Nephron (organoid): ENCODE data around the gene ACBD7.
A peak's percentile ranks its signal among the peaks of the same experiment; 100 is the strongest.

Experiments
- H3K27ac Mint-ChIP-seq, 3 experiments: 2 replicates each; pipeline ENCODE4 v1.8.0; 2020; ENCODE audit warnings: mixed read lengths in 3 of 3, mild to moderate bottlenecking in 2 of 3, moderate library complexity in 1 of 3
- H3K27me3 Mint-ChIP-seq: 2 replicates; pipeline ENCODE4 v1.8.0; 2021; ENCODE audit warnings: low read depth, mild to moderate bottlenecking, moderate library complexity, mixed read lengths
- H3K36me3 Mint-ChIP-seq: 2 replicates; pipeline ENCODE4 v1.8.0; 2020; ENCODE audit warnings: low read depth, mixed read lengths
- H3K4me1 Mint-ChIP-seq: 2 replicates; pipeline ENCODE4 v1.8.0; 2020; ENCODE audit warnings: mixed read lengths
- H3K4me3 Mint-ChIP-seq, 3 experiments: 2 replicates each; pipeline ENCODE4 v1.8.0; 2020; ENCODE audit warnings: mild to moderate bottlenecking in 3 of 3, mixed read lengths in 3 of 3, moderate library complexity in 2 of 3
- H3K9me3 Mint-ChIP-seq: 2 replicates; pipeline ENCODE4 v1.8.0; 2020; ENCODE audit warnings: mixed read lengths
- TF ChIP-seq, protein P1 (sequence below), 3 experiments: fragments of 200-600 bp; sonication (generic); IDR thresholded peaks; one replicate each; pipeline ENCODE4 v1.5.0; 2021; ENCODE audit warnings: antibody characterized with exemption in 3 of 3; ENCODE audit not compliant: unreplicated experiment in 3 of 3

The ACBD7 gene

DNA sequence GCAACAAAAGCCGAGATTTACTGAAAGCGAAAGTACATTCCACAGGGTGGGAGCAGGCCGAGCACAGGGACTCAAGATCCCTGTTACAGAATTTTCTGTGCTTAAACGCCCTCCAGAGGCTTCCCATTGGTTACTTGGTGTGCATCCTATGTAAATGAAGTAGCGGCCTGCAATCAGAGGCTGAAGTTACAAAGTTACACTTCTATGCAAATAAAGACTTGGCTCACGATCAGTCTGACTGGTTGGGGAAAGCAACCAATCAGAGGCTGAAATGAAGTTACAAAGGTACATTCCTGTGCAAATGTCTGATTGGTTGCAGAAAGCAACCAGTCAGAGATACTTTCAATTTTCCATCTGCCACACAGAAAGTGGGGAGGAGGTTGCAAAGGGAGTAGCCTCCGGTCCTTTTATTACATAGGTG lies 4.1 kb downstream of the ACBD7 start:
- Mint-ChIP-seq H3K27me3 (no peaks in the 10 kb centered on the region), H3K4me1 (peaks cover 16% of the 10 kb centered on the region), H3K27ac (peak overlapping the region; percentile 27 to 92 (median 91)), H3K36me3 (no peaks in the 10 kb centered on the region), H3K9me3 (no peaks in the 10 kb centered on the region), H3K4me3 (peak overlapping the region in 2 of 3 experiments; percentile 75 to 84)
- TF ChIP-seq, protein P1, sequence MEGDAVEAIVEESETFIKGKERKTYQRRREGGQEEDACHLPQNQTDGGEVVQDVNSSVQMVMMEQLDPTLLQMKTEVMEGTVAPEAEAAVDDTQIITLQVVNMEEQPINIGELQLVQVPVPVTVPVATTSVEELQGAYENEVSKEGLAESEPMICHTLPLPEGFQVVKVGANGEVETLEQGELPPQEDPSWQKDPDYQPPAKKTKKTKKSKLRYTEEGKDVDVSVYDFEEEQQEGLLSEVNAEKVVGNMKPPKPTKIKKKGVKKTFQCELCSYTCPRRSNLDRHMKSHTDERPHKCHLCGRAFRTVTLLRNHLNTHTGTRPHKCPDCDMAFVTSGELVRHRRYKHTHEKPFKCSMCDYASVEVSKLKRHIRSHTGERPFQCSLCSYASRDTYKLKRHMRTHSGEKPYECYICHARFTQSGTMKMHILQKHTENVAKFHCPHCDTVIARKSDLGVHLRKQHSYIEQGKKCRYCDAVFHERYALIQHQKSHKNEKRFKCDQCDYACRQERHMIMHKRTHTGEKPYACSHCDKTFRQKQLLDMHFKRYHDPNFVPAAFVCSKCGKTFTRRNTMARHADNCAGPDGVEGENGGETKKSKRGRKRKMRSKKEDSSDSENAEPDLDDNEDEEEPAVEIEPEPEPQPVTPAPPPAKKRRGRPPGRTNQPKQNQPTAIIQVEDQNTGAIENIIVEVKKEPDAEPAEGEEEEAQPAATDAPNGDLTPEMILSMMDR (IDR thresholded peaks at IDR 0.05; ENCODE audit: unreplicated experiment in 3 of 3): no peak

- Mint-ChIP-seq H3K9me3 (no peaks in the 10 kb centered on the region), H3K27ac (peak overlapping the region; percentile 27 to 92 (median 91)), H3K4me1 (peaks cover 16% of the 10 kb centered on the region), H3K4me3 (peak overlapping the region in 2 of 3 experiments; percentile 75 to 84), H3K36me3 (no peaks in the 10 kb centered on the region), H3K27me3 (no peaks in the 10 kb centered on the region)
- TF ChIP-seq, protein P1 (IDR thresholded peaks at IDR 0.05; ENCODE audit: unreplicated experiment in 3 of 3): no peak
Observed at GRCh38 chr10:15083674-15084501, 4.7 kb downstream of the ACBD7 start.

GRCh38 chr10:15075421-15075820 lies 13.2 kb downstream of the ACBD7 start:
- Mint-ChIP-seq H3K27me3 (peaks cover 4% of the 10 kb centered on the region), H3K36me3 (peaks cover 17% of the 10 kb centered on the region), H3K4me1 (no peaks in the 10 kb centered on the region), H3K4me3 (no peak overlapping the region), H3K9me3 (peaks cover 11% of the 10 kb centered on the region), H3K27ac (no peak overlapping the region)
- TF ChIP-seq, protein P1 (IDR thresholded peaks at IDR 0.05; ENCODE audit: unreplicated experiment in 3 of 3): no peak

GRCh38 chr10:15072358-15072757 lies 16.2 kb downstream of the ACBD7 start:
- TF ChIP-seq, protein P1 (IDR thresholded peaks at IDR 0.05; ENCODE audit: unreplicated experiment in 3 of 3): no peak
- no peak overlapping the region for H3K4me3 Mint-ChIP-seq
- H3K27me3 Mint-ChIP-seq: peaks cover 9% of the 10 kb centered on the region
- H3K4me1 Mint-ChIP-seq: no peaks in the 10 kb centered on the region
- H3K27ac Mint-ChIP-seq: no peak overlapping the region
- peaks cover 19% of the 10 kb centered on the region for H3K9me3 Mint-ChIP-seq
- H3K36me3 Mint-ChIP-seq: peaks cover 21% of the 10 kb centered on the region

DNA sequence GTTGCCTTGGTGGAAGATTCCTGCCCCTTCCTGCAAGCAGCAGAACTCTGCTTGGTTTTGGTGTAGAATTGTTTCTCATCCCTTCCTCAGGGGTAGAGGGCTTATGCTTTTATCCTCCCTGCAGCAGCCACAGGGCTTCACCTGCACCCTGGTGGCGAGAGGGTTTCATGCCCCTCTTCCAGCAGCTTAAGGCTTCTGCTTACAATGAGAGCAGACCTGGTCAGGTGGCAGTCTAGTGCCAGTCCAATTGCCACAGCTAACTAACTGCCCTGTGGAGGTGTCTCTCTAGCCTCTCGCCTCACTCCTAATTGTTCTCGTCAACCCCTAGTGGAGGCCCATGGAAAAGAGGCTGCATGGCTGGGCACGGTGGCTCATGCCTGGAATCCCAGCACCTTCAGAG lies 19.3 kb downstream of the ACBD7 start:
- H3K36me3 Mint-ChIP-seq: peaks cover 21% of the 10 kb centered on the region
- H3K27me3 Mint-ChIP-seq: peaks cover 9% of the 10 kb centered on the region
- H3K27ac Mint-ChIP-seq: no peak overlapping the region
- no peaks in the 10 kb centered on the region for H3K4me1 Mint-ChIP-seq
- H3K9me3 Mint-ChIP-seq: peaks cover 29% of the 10 kb centered on the region
- TF ChIP-seq, protein P1 (IDR thresholded peaks at IDR 0.05; ENCODE audit: unreplicated experiment in 3 of 3): no peak
- no peak overlapping the region for H3K4me3 Mint-ChIP-seq

DNA sequence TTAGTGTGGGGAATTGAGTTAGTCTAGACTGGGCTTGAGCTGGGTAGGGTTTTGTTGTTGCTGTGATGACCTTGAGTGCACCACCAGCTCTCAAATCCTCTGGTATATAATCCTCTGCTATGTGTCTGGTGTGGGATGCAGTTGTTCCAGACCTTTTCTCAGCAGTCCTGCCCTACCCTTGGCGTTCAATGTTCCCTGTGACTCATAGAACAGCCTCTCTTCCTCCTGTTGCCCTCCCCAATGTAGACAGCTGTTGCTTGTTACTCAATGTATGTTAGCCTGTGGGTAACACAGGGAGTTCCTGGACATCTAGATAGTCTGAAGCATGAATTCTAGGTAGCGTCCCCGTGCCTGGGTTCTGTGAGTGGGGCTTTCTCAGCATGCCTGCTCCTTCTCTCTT lies 19.8 kb downstream of the ACBD7 start:
- TF ChIP-seq, protein P1 (IDR thresholded peaks at IDR 0.05; ENCODE audit: unreplicated experiment in 3 of 3): no peak
- Mint-ChIP-seq H3K27me3 (peaks cover 6% of the 10 kb centered on the region), H3K27ac (no peak overlapping the region), H3K4me3 (no peak overlapping the region), H3K9me3 (peaks cover 30% of the 10 kb centered on the region), H3K4me1 (no peaks in the 10 kb centered on the region), H3K36me3 (peaks cover 18% of the 10 kb centered on the region)
